PC-9 (cell line): ENCODE results near the gene DIAPH2. TPM values are rescaled to one million over a fixed set of nuclear protein-coding genes. Genes with fewer than 3 reads are reported as not detected.

Experiments
- BruUV-seq: library from RNA; stranded (reverse); fragments of 400-500 nt; replicated peaks from 2 replicates; lab custom pipeline; 2021; lab: Mats Ljungman, UMichigan
- CTCF ChIA-PET: fragments of 300-600 bp; sonication (Branson Sonifier 250); formaldehyde crosslinking; loops from one replicate; lab custom pipeline; 2022; ENCODE audit warnings: antibody characterized with exemption; lab: Charles Lee
- POLR2A ChIA-PET: fragments of 300-600 bp; sonication (Branson Sonifier 250); formaldehyde crosslinking; loops from one replicate; lab custom pipeline; 2022; ENCODE audit warnings: antibody characterized with exemption; ENCODE audit not compliant: unreplicated experiment; lab: Charles Lee
- DNase-seq, 2 experiments: peaks; one replicate each; pipeline versions ENCODE4 v3.0.0 to v3.0.0-alpha.2; 2015 to 2022; ENCODE audit warnings: mixed read lengths in 1 of 2
- H2AFZ ChIP-seq: fragments of 200-600 bp; sonication (generic); 2 replicates; pipeline ENCODE4 v1.8.1; 2017; ENCODE audit warnings: antibody characterized with exemption
- H3F3A ChIP-seq: fragments of 200-600 bp; sonication (generic); 2 replicates; pipeline ENCODE4 v1.8.1; 2017; ENCODE audit warnings: antibody characterized with exemption, mild to moderate bottlenecking, low read depth; ENCODE audit not compliant: insufficient read depth
- H3K27ac ChIP-seq: fragments of 200-600 bp; sonication (generic); 2 replicates; pipeline ENCODE4 v1.6.1; 2016; ENCODE audit warnings: mixed run types
- H3K27me3 ChIP-seq: fragments of 200-600 bp; sonication (generic); 2 replicates; pipeline ENCODE4 v1.6.1; 2016; ENCODE audit warnings: low read depth, mixed run types; ENCODE audit not compliant: insufficient read depth
- H3K36me3 ChIP-seq: fragments of 200-600 bp; sonication (generic); 2 replicates; pipeline ENCODE4 v1.6.1; 2016; ENCODE audit warnings: low read depth, mixed run types
- H3K4me1 ChIP-seq: fragments of 200-600 bp; sonication (generic); replicated peaks from 2 replicates; pipeline ENCODE4 v1.6.1; 2016; ENCODE audit warnings: mixed run types; ENCODE audit not compliant: insufficient read depth
- H3K4me2 ChIP-seq: fragments of 200-600 bp; sonication (generic); 2 replicates; pipeline ENCODE4 v1.6.1; 2017; ENCODE audit warnings: mixed run types
- H3K4me3 ChIP-seq: fragments of 200-600 bp; sonication (generic); 2 replicates; pipeline ENCODE4 v1.6.1; 2016; ENCODE audit warnings: mixed run types
- H3K79me2 ChIP-seq: fragments of 200-600 bp; sonication (generic); 2 replicates; pipeline ENCODE4 v1.6.1; 2017; ENCODE audit warnings: low read depth, mixed run types
- H3K9me2 ChIP-seq: fragments of 200-600 bp; sonication (generic); 2 replicates; pipeline ENCODE4 v1.8.1; 2017; ENCODE audit warnings: mild to moderate bottlenecking; ENCODE audit not compliant: insufficient read depth
- H3K9me3 ChIP-seq: fragments of 200-600 bp; sonication (generic); 2 replicates; pipeline ENCODE4 v1.8.1; 2016; ENCODE audit warnings: low read depth; ENCODE audit not compliant: insufficient read depth
- H4K20me1 ChIP-seq: fragments of 200-600 bp; sonication (generic); 2 replicates; pipeline ENCODE4 v1.8.1; 2017; ENCODE audit not compliant: insufficient read depth
- CTCF ChIP-seq: fragments of 200-600 bp; sonication (generic); conservative IDR thresholded peaks from 2 replicates; pipeline ENCODE4 v1.6.1; 2017; ENCODE audit warnings: mixed run types, antibody characterized with exemption, mild to moderate bottlenecking, moderate library complexity
- EZH2 ChIP-seq: fragments of 200-600 bp; sonication (generic); IDR thresholded peaks from 2 replicates; pipeline ENCODE4 v1.8.0; 2017; ENCODE audit warnings: antibody characterized with exemption, low read depth
- intact Hi-C: fragments of 100-400 bp; cut with micrococcal nuclease; formaldehyde crosslinking; loops from one replicate; pipeline ENCODE4 v1.10.0; 2022; ENCODE audit not compliant: unreplicated experiment
- total RNA-seq: library from RNA; stranded (reverse); gene quantifications from 2 replicates; pipeline ENCODE4 v1.2.3, GENCODE V29; 2021

The DIAPH2 gene
- total RNA-seq, 1 experiment from 2014 or later = 12.0 TPM

GRCh38 chrX:97000682-97001368, 316.2 kb downstream of the DIAPH2 start:
- H3K9me2 ChIP-seq = no peaks in the 10 kb centered on the region; the same call in 1 of the 2 replicates
- H3K79me2 ChIP-seq = no peaks in the 10 kb centered on the region
- H3K9me3 ChIP-seq = no peaks in the 10 kb centered on the region
- no peak overlapping the region for H2AFZ ChIP-seq
- no peaks in the 10 kb centered on the region for H3K36me3 ChIP-seq
- no peak for TF ChIP-seq EZH2
- TF ChIP-seq CTCF = no peak
- no peak for DNase-seq
- no peaks in the 10 kb centered on the region for H3F3A ChIP-seq
- no peaks in the 10 kb centered on the region for H3K27me3 ChIP-seq
- no peaks in the 10 kb centered on the region for H3K4me1 ChIP-seq
- no peak overlapping the region for H3K4me2 ChIP-seq
- ChIA-PET CTCF (no interaction called here), POLR2A (no interaction called here)
- BruUV-seq = no TSS peak
- intact Hi-C loops = no loop called here
- no peak overlapping the region for H3K27ac ChIP-seq
- no peaks in the 10 kb centered on the region for H4K20me1 ChIP-seq
- no peak overlapping the region for H3K4me3 ChIP-seq

- intact Hi-C loops = no loop called here
- POLR2A ChIA-PET = no interaction called here
- Histone ChIP-seq H3K79me2 (no peaks in the 10 kb centered on the region), H2AFZ (no peak overlapping the region), H3K9me2 (no peaks in the 10 kb centered on the region), H3K4me1 (no peaks in the 10 kb centered on the region), H4K20me1 (no peaks in the 10 kb centered on the region), H3K27ac (no peak overlapping the region), H3K4me3 (no peak overlapping the region), H3K4me2 (no peak overlapping the region), H3K36me3 (no peaks in the 10 kb centered on the region), H3K27me3 (no peaks in the 10 kb centered on the region), H3F3A (no peaks in the 10 kb centered on the region), H3K9me3 (no peaks in the 10 kb centered on the region)
- TF ChIP-seq EZH2 = no peak
- no peak for TF ChIP-seq CTCF
- BruUV-seq = no TSS peak
- CTCF ChIA-PET = no interaction called here
- DNase-seq = no peak
Measured at GRCh38 chrX:97006167-97006566, 321.5 kb downstream of the DIAPH2 start.

GRCh38 chrX:97009391-97009790, 324.7 kb downstream of the DIAPH2 start:
- H3K4me1 ChIP-seq = no peaks in the 10 kb centered on the region
- BruUV-seq = no TSS peak
- H3K36me3 ChIP-seq = no peaks in the 10 kb centered on the region
- no peak overlapping the region for H3K4me2 ChIP-seq
- no peaks in the 10 kb centered on the region for H3K79me2 ChIP-seq
- H4K20me1 ChIP-seq = no peaks in the 10 kb centered on the region
- no peaks in the 10 kb centered on the region for H3K9me2 ChIP-seq
- ChIA-PET POLR2A (no interaction called here), CTCF (no interaction called here)
- H3K9me3 ChIP-seq = no peaks in the 10 kb centered on the region
- TF ChIP-seq EZH2 = no peak
- no peak for TF ChIP-seq CTCF
- no peak overlapping the region for H3K4me3 ChIP-seq
- intact Hi-C loops = no loop called here
- no peak for DNase-seq
- no peaks in the 10 kb centered on the region for H3F3A ChIP-seq
- no peaks in the 10 kb centered on the region for H3K27me3 ChIP-seq
- no peak overlapping the region for H3K27ac ChIP-seq
- no peak overlapping the region for H2AFZ ChIP-seq
